ENCODE data around the gene TCF3.
"Not testable (repeated sequence)": the region's sequence is repeated elsewhere in the genome, so short reads cannot be mapped to it uniquely, and the experiment has no call there.

Gene TCF3

GRCh38 chr19:1650650-1651567 is 1.5 kb downstream of the TCF3 start:
- DNase-seq (ENCODE audit: low spot score), result peak; percentile 72

- DNase-seq (ENCODE audit: low spot score), result no peak
Observed at GRCh38 chr19:1649706-1650649, 2.4 kb downstream of the TCF3 start.

GRCh38 chr19:1648920-1649541 is 3.4 kb downstream of the TCF3 start:
- DNase-seq (ENCODE audit: low spot score), result no peak

GRCh38 chr19:1648459-1648849 is 4.0 kb downstream of the TCF3 start:
- DNase-seq (ENCODE audit: low spot score), result no peak

- no peak for DNase-seq (ENCODE audit: low spot score)
Observed at GRCh38 chr19:1647501-1648458, 4.6 kb downstream of the TCF3 start.

GRCh38 chr19:1646659-1647453 is 5.6 kb downstream of the TCF3 start:
- DNase-seq (ENCODE audit: low spot score), result no peak

GRCh38 chr19:1646149-1646548 is 6.3 kb downstream of the TCF3 start:
- DNase-seq (ENCODE audit: low spot score), result no peak

- no peak for DNase-seq (ENCODE audit: low spot score)
Observed at GRCh38 chr19:1645299-1645698, 7.1 kb downstream of the TCF3 start.

- DNase-seq (ENCODE audit: low spot score), result no peak
Observed at GRCh38 chr19:1644070-1644469, 8.3 kb downstream of the TCF3 start.

- DNase-seq (ENCODE audit: low spot score), result not testable (repeated sequence)
Observed at GRCh38 chr19:1640893-1641448, 11.4 kb downstream of the TCF3 start.

GRCh38 chr19:1636325-1637236 is 15.8 kb downstream of the TCF3 start:
- no peak for DNase-seq (ENCODE audit: low spot score)

- DNase-seq (ENCODE audit: low spot score), result no peak
Observed at GRCh38 chr19:1634938-1635243, 17.5 kb downstream of the TCF3 start.

GRCh38 chr19:1634242-1634937 is 18.0 kb downstream of the TCF3 start:
- DNase-seq (ENCODE audit: low spot score), result no peak

GRCh38 chr19:1633269-1633826 is 19.1 kb downstream of the TCF3 start:
- DNase-seq (ENCODE audit: low spot score), result no peak

GRCh38 chr19:1632462-1633268 is 19.8 kb downstream of the TCF3 start:
- no peak for DNase-seq (ENCODE audit: low spot score)

- no peak for DNase-seq (ENCODE audit: low spot score)
Observed at GRCh38 chr19:1631557-1632100, 20.8 kb downstream of the TCF3 start.

GRCh38 chr19:1630811-1631210 is 21.6 kb downstream of the TCF3 start:
- no peak for DNase-seq (ENCODE audit: low spot score)

Measured in HuH-7.5 (cell line).